Activated naive CD4-positive, alpha-beta T cell treated with anti-CD3 and anti-CD28 coated beads, Interleukin-2, amount 50 U/mL, for 72 hours (primary cell): ENCODE results near the gene SHFL. TPM values are rescaled to one million over a fixed set of nuclear protein-coding genes. Genes with fewer than 3 reads are reported as not detected.
A peak's percentile ranks its signal among the peaks of the same experiment; 100 is the strongest.

Experiments used
- ATAC-seq, 2 donors: fragments of 150-1000 bp; cut with Tn5 transposase; 2 replicates each; pipeline ENCODE4 v1.10.0; 2021; ENCODE audit warnings: mild to moderate bottlenecking in 2 of 2, moderate library complexity in 2 of 2
- DNase-seq, 2 donors: peaks; one replicate each; pipeline ENCODE4 v3.0.0; 2021 to 2022; ENCODE audit warnings: low spot score in 2 of 2
- H3K27ac Mint-ChIP-seq, 2 donors: one replicate each; pipeline ENCODE4 v1.8.0; 2022; ENCODE audit warnings: mild to moderate bottlenecking in 2 of 2, mixed read lengths in 2 of 2
- H3K36me3 Mint-ChIP-seq, 2 donors: one replicate each; pipeline ENCODE4 v1.8.0; 2022; ENCODE audit warnings: mixed read lengths in 2 of 2
- H3K9me3 Mint-ChIP-seq, 2 donors: one replicate each; pipeline ENCODE4 v1.8.0; 2022; ENCODE audit warnings: mixed read lengths in 2 of 2
- total RNA-seq, 2 donors: library from RNA; stranded (reverse); gene quantifications; one replicate each; pipeline ENCODE4 v1.2.3, GENCODE V29; 2022

SHFL gene
- total RNA-seq, 2 donors from 2014 or later, result 56.5 to 76.1 TPM

DNA sequence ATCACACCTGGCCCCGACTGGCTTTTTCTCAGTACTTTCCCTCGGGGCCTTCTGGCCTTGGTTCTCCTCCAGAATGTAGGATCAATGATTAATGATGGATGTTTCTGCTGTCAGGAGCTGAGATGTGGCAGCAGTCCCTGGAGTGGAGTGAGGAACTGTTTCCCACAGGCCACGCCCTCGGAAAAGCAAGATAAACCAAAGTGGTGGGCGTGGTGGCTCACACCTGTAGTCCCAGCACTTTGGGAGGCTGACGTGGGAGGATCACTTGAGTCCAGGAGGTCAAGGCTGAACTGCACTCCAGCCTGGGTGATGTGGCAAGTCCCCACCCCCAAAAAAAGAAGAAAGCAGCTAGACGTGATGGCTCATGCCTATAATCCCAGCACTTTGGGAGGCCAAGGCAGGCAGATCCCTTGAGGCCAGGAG lies 7.1 kb upstream of the SHFL start:
- DNase-seq (no peak), ATAC-seq (no peak)
- Mint-ChIP-seq H3K9me3 (no peaks in the 10 kb centered on the region), H3K27ac (peak overlapping the region in 1 of 2 donors; percentile 46), H3K36me3 (no peaks in the 10 kb centered on the region)

DNA sequence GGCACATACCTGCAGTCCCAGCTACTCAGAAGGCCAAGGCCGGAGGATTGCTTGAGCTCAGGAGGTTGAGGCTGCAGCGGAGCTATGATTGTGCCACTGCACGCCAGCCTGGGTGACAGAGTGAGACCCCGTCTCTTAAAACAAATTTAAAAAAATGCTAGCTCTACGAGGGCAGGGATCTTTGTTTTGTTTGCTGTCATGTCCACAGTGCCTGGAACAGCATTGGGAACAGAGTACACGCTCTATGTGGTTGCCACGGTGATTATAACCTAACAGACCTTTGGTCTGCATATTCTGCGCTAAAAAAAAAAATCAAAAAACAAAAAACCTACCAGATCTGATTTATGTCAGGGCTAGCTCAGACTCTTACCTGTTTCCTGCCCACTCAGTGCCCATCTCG lies 2.2 kb upstream of the SHFL start:
- Mint-ChIP-seq H3K27ac (no peak overlapping the region), H3K9me3 (no peaks in the 10 kb centered on the region), H3K36me3 (peaks cover 0 to 8% of the 10 kb centered on the region in 2 donors)
- ATAC-seq (no peak), DNase-seq (no peak)

DNA sequence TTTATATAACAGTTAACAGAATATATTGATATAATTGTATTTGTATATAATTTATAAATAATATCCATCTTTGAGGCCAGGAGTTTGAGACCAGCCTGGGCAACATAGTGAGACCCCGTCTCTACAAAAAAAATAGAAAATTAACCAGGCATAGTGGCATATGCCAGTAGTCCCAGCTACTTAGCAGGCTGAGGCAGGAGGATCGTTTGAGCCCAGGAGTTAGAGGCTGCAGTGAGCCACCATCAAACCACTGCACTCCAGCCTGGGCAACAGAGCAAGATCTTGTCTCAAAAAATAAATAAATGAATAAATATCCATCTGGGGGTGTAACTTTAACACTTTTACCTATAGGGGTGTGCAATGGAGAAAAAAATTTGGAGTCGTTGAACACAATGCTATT lies 1.3 kb upstream of the SHFL start:
- Mint-ChIP-seq H3K27ac (no peak overlapping the region), H3K36me3 (peaks cover 0 to 14% of the 10 kb centered on the region in 2 donors), H3K9me3 (no peaks in the 10 kb centered on the region)
- DNase-seq (no peak), ATAC-seq (no peak)

DNA sequence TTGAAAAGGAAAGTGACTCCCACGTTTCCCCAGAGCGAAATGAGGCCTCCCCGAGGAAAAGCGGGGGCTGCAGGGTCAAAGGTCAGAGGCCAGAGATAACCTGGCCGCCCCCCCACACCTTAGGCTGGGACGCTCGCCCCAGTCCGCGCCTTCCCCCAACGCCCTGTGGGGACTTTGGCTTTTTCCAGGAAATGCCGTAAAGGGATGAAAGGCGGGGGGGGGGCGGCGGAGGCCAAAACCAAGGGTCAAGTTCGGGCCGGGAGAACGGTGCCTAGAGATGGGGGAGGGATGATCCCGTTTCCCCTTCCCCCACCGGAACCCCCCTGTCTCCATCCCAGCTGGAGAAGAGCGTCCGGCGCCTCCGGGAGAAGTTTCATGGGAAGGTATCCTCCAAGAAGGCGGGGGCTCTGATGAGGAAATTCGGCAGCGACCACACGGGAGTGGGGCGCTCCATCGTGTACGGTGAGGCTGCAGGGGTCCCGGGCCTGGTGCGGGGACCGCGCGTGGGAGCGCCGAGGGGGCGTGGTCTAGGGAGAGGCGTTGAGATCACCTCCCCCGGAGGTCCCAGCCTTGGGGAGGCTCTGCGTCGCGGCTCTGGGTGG lies 575 bp downstream of the SHFL start:
- Mint-ChIP-seq H3K36me3 (peaks cover 0 to 21% of the 10 kb centered on the region in 2 donors), H3K9me3 (no peaks in the 10 kb centered on the region), H3K27ac (peak overlapping the region; percentile 60 to 77)
- DNase-seq (no peak), ATAC-seq (peak; percentile 19 to 23)

DNA sequence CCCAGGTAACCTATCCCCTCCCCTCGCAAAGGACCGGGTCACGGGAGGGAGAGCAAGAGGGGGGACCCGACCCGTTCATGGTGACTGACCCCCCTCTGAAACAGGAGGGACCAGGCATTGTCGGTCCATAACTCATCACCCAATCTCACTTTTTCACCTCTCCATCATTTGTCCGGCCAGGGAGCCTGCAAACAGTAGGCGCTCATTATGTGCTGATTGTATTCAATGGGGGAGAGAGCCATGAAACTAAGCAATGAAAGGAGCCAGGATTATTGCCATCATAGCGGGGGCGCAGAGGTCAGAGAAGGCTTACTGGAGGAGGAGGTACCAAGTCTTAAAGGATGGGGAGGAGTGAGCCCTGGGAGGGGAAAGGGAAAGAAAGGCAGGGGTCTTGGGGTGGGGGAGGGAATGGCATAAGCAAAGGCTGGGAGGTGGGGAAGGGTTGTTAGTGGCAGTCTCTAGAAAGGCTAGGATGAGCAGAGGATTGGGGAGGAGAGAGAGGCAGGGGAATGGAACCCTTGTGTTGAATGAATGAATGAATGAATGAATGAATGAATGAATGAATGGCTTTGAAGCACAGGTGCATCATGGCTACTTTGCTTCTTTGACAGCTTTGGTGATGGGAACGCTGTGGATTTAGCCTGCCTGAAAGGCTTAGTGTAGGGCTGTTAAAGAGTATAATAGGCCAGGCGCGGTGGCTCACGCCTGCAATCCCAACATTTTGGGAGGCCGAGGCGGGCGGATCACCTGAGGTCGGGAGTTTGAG lies 1.4 kb downstream of the SHFL start:
- peaks cover under 1 to 27% of the 10 kb centered on the region in 2 donors for H3K36me3 Mint-ChIP-seq
- H3K9me3 Mint-ChIP-seq, result no peaks in the 10 kb centered on the region
- DNase-seq (no peak), ATAC-seq (no peak)
- H3K27ac Mint-ChIP-seq, result peak overlapping the region; percentile 60 to 67

DNA sequence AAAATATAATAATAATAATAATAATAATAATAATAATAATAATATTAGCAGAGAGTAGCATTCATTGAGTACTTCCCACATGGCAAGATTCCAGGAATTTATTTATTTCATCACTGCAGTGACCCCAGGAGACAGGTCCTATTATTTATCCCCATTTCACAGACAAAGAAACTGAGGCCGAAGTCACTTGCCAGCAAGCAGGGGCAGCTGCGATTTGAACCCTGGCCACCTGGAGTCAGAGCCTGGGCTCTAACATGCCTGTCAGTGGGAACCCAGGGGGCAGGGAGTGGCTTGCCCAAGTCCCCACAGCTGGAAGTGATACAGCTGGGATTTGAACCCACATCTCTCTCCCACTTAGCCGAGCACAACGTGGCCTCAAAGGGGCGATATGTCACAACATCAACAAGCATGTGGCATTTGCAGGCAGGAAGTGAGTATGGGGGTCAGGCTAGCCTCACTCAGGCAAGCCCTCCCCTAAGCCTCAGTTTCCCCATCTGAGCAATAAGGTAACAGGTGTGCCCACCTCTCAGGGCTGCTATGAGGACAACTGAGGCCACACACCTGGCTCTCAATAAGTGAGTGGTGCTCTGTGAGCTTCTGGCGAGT lies 2.9 kb downstream of the SHFL start:
- Mint-ChIP-seq H3K9me3 (no peaks in the 10 kb centered on the region), H3K36me3 (peaks cover 15 to 42% of the 10 kb centered on the region in 2 donors), H3K27ac (peak overlapping the region in 1 of 2 donors; percentile 70)
- DNase-seq (no peak), ATAC-seq (no peak)

DNA sequence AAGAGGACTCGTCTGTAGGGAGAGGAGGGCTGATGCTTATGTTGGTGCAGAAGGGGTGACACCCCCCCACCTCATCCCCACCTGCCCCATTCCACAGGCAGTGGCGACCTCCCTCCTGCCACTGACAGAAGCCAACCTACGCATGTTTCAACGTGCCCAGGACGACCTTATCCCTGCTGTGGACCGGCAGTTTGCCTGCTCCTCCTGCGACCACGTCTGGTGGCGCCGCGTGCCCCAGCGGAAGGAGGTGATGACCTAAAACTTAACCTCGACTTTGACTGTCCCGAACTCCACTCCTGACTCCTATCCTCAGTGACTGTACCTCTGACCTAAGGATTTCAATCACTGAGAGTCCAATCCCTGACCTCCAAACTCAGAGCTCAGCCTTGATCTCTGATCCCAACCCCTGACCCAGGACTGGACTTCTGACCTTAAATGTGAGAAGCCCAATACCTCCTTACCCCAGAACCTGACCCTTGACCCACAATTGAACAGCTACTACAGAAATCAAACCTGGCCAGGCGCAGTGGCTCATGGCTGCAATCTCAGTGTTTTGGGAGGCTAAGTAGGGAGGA lies 3.8 kb downstream of the SHFL start:
- Mint-ChIP-seq H3K9me3 (no peaks in the 10 kb centered on the region), H3K36me3 (peaks cover 21 to 51% of the 10 kb centered on the region in 2 donors), H3K27ac (peak overlapping the region; percentile 70 to 89)
- ATAC-seq (no peak), DNase-seq (no peak)

DNA sequence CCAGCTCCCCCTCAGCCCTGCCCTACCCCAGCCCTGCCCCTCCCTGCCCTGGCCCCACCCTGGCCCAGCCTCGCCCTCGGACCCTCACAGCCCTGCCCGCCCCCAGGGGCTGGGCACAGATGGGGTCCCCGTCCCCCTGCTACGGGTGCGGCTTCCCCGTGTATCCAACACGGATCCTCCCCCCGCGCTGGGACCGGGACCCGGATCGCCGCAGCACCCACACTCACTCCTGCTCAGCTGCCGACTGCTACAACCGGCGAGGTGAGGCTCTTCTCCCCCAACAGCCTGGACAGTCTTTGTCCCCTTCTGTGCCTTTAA lies 5.2 kb downstream of the SHFL start:
- H3K27ac Mint-ChIP-seq, result peak overlapping the region in 1 of 2 donors; percentile 39
- DNase-seq (no peak), ATAC-seq (no peak)
- peaks cover 21 to 51% of the 10 kb centered on the region in 2 donors for H3K36me3 Mint-ChIP-seq
- no peaks in the 10 kb centered on the region for H3K9me3 Mint-ChIP-seq

DNA sequence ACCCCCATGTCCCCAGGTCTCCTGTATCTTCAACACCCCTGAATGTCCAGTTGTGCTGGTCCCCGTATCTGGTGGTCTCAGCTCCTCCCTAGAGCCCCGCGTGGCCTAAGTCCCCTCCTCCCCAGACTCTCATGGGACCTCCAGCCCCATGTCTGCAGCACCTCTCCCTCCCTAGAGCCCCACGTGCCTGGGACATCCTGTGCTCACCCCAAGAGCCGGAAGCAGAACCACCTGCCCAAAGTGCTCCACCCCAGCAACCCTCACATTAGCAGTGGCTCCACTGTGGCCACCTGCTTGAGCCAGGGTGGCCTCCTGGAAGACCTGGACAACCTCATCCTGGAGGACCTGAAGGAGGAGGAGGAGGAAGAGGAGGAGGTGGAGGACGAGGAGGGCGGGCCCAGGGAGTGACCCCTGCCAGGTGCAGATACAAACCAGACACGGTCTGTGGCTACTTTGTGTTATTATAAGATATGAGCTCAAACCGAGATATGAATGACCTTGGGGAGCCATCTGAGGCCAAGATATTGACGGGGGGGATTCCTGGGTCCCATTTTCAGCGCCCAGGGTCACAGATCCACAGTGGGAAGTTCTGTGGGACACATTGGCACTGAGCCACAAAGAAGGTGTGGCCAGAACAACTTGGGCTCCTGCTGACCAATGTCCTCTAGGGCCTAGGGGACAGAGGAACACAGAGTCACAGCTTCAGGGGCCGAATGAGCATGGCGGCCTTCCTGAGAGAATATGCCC lies 6.0 kb downstream of the SHFL start:
- Mint-ChIP-seq H3K9me3 (no peaks in the 10 kb centered on the region), H3K27ac (peak overlapping the region; percentile 37 to 39), H3K36me3 (peaks cover 21 to 50% of the 10 kb centered on the region in 2 donors)
- ATAC-seq (no peak), DNase-seq (no peak)

DNA sequence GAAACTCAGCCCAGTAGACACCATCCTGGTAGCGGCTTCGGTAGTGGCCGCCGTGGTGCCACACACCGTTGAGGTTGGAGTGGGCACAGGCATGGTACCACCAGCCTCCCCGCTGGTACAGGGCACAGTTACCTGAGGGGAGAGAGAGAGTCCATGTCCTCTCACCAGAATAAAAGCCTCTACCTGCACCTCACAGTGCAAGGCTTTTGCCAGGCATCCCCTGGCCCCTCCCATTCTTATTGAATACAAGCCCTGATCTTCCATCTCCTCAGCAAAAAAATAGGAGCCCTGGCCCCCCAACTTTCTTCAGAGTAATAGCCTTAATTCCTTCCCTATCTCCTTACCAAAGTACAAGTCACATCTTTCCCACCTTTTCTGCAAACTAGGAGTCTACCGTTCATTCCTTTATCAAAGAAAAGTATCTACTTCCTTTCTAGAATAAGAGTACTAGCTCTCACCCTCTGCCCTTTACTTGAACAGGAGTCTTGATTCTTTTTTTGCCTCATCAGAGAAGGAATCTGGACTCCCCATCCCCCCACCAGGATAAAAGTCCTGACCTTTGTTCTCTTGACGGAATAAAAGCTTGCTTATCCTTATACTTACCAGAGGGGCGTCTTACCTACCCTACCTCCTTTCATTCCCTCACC lies 6.7 kb downstream of the SHFL start:
- peak overlapping the region; percentile 39 to 51 for H3K27ac Mint-ChIP-seq
- no peak for ATAC-seq
- no peak for DNase-seq
- H3K36me3 Mint-ChIP-seq, result peaks cover 21 to 43% of the 10 kb centered on the region in 2 donors
- no peaks in the 10 kb centered on the region for H3K9me3 Mint-ChIP-seq

DNA sequence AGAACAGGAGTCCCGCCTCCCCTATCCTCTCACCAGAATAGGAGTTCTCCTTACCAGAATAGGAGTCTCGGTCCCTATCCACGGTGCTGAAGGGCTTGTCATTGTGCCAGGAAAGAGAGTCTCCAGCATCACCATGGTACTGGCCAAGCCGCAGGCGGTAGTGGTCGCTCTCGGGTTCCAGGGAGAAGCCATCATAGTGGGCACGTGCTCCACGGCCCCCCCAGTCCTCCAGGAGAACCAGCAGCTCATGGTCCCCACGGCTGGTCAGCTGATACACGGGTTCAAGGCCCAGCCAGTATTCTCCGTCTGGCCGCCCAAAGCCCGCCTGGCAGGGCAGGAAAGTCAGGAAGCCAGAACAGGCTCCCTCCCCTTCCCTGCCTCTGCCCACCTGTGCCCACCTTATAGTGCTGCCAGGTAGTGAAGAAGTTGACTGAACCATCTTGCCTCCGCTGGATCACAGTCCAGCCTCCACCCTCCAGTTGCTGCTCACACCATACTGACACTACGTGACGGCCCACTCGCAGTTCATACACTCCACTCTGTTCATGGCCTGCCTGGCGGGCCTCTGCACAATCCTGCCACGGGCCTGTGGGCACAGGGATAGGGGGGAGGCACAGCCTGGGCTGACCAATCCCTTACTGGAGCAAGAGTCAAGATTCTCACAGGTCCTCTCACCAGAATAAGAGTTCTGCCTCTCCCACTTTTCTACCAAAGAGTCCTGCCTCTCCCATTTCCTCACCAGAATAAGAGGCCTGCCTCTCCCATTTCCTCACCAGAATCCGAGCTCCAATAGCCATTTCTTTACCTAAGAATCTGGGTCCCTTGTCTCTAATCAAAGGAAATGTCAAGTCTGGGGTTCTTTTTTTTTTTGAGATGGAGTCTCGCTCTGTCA lies 7.4 kb downstream of the SHFL start:
- Mint-ChIP-seq H3K27ac (peak overlapping the region; percentile 39 to 51), H3K9me3 (no peaks in the 10 kb centered on the region), H3K36me3 (peaks cover 21 to 43% of the 10 kb centered on the region in 2 donors)
- DNase-seq, result no peak
- no peak for ATAC-seq

DNA sequence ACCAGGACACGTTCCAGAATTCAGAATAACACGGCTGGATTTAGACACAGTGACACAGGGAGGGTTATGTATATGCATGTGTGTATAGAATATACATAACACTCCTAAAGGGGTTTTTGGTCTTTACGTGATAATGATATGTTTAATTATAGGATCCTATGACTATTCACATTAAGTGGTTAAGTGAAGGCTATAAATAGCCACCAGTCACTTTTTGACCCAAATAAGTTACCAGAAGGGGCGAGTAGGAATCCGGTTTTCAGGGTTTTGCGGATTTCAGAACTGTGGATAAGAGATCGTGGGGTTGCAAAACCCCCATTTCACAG lies 9.5 kb downstream of the SHFL start:
- H3K27ac Mint-ChIP-seq, result peak overlapping the region in 1 of 2 donors; percentile 86
- no peak for ATAC-seq
- no peak for DNase-seq
- no peaks in the 10 kb centered on the region for H3K9me3 Mint-ChIP-seq
- H3K36me3 Mint-ChIP-seq, result peaks cover 21 to 37% of the 10 kb centered on the region in 2 donors

DNA sequence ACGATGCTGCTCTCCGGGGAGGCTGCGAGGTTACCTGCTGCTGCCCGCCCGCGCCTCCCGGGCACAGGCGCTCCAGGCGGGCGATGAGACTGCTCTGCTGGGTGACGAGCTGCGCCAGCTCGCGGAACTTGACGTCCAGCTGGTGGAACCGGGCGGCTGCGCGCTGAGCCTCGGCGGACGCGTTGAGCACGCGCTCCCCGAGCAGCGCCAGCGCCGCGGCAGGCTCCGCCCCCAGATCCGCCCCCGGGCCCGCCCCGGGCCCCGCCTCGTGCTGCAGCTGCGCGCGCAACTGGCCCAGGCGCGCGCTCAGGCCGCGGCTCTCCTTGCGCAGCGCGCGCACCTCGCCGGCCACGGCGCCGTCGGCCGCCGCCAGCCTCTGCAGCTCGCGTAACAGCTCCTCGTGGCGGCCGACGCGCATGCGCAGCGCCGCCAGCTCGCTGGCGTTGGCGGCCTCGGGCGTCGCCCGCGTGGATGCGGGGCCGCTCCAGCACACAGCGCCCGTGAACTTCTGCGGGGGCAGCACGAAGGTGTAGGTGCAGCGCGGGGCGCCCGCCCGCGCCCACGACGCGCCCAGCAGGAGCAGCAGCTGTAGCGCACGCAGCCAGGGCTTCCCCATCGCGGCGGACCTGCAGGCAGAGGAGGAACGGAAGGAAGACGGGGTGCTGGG lies 10.0 kb downstream of the SHFL start:
- Mint-ChIP-seq H3K36me3 (peaks cover 21 to 37% of the 10 kb centered on the region in 2 donors), H3K9me3 (no peaks in the 10 kb centered on the region), H3K27ac (peak overlapping the region in 1 of 2 donors; percentile 86)
- ATAC-seq, result peak; percentile 84 to 94
- peak; percentile 87 to 94 for DNase-seq

DNA sequence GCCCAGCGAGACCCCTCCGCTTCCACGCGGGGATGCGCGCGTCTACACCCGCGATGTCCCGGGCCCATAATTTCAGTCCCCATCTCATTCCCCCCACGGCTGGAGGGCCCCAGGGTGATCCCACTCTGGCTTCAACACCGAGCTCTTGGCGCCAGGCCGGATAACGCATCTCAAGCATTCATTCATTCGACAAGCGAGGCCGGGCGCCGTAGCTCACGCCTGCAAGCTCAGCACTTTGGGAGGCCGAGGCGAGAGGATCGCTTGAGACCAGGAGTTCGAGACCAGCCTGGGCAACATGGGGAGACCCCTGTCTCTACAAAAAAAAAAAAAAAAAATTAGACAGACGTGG lies 10.5 kb downstream of the SHFL start:
- no peak for ATAC-seq
- Mint-ChIP-seq H3K27ac (peak overlapping the region in 1 of 2 donors; percentile 22), H3K36me3 (peaks cover 21 to 36% of the 10 kb centered on the region in 2 donors), H3K9me3 (no peaks in the 10 kb centered on the region)
- no peak for DNase-seq

DNA sequence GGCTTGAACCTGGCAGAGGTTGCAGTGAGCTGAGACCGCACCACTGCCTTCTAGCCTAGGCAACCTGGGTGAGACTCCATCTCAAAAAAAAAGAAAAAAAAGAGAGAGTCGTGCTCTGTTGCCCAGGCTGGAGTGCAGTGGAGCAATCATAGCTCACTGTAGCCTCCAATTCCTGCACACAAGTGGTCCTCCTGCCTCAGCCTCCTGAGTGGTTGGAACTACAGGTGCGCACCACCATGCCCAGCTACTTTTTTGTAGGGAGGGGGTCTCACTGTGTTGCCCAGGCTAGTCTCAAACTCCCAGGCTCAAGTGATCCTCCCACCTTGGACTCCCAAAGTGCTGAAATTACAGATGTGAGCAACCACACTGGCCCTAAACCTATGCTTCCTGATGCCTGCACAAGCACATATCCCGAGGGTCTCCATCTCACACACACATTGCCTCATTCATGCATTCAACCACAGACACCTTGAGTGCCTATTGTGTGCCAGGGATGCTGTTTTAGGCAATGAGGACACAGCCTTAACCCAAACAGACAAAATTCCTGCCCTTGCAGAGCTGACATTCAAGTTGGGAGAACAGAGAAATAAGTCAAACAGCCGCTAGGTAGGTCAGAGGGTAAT lies 14.2 kb downstream of the SHFL start:
- DNase-seq (no peak), ATAC-seq (no peak)
- peaks cover 0 to 11% of the 10 kb centered on the region in 2 donors for H3K36me3 Mint-ChIP-seq
- peak overlapping the region; percentile 20 to 91 for H3K27ac Mint-ChIP-seq
- H3K9me3 Mint-ChIP-seq, result no peaks in the 10 kb centered on the region
